Caco-2 (cell line): ENCODE results near the gene SKP1. TPM values are rescaled to one million over a fixed set of nuclear protein-coding genes. Genes with fewer than 3 reads are reported as not detected.

Source experiments
- BruUV-seq: library from RNA; stranded (reverse); fragments of 400-500 nt; replicated peaks from 2 replicates; lab custom pipeline; 2021; lab: Mats Ljungman, UMichigan
- CTCF ChIA-PET: fragments of 300-600 bp; sonication (Branson Sonifier 250); formaldehyde crosslinking; loops from one replicate; lab custom pipeline; 2022; ENCODE audit warnings: antibody characterized with exemption; lab: Charles Lee
- POLR2A ChIA-PET: fragments of 300-600 bp; sonication (Branson Sonifier 250); formaldehyde crosslinking; loops from one replicate; lab custom pipeline; 2022; ENCODE audit warnings: antibody characterized with exemption; lab: Charles Lee
- DNase-seq, 2 experiments: peaks; one replicate each; pipeline versions ENCODE4 v3.0.0 to v3.0.0-alpha.2; 2020 to 2022
- H3K27me3 ChIP-seq: replicated peaks from 2 replicates; pipeline ENCODE4 v1.6.0; 2011; ENCODE audit warnings: low read length; ENCODE audit not compliant: control insufficient read depth, insufficient read depth
- H3K36me3 ChIP-seq: 2 replicates; pipeline ENCODE4 v1.5.1; 2011; ENCODE audit warnings: low read length; ENCODE audit not compliant: control insufficient read depth, insufficient read depth
- H3K4me1 ChIP-seq: fragments of 250-450 bp; sonication (Bioruptor Pico); 2 replicates; pipeline ENCODE4 v1.5.1; 2020; ENCODE audit warnings: mild to moderate bottlenecking
- H3K4me3 ChIP-seq: 2 replicates; pipeline ENCODE4 v1.5.1; 2011; ENCODE audit warnings: low read depth, mild to moderate bottlenecking, control low read depth, low read length
- H3K9me3 ChIP-seq: fragments of 250-450 bp; sonication (Bioruptor Pico); 2 replicates; pipeline ENCODE4 v1.5.1; 2020; ENCODE audit warnings: mild to moderate bottlenecking, moderate library complexity
- H3K27ac Mint-ChIP-seq: one replicate; pipeline ENCODE4 v1.8.0; 2022; ENCODE audit warnings: mixed read lengths; ENCODE audit not compliant: unreplicated experiment
- H3K27me3 Mint-ChIP-seq: one replicate; pipeline ENCODE4 v1.8.0; 2022; ENCODE audit warnings: mixed read lengths; ENCODE audit not compliant: insufficient read depth, unreplicated experiment
- H3K36me3 Mint-ChIP-seq: one replicate; pipeline ENCODE4 v1.8.0; 2022; ENCODE audit warnings: mild to moderate bottlenecking, mixed read lengths; ENCODE audit not compliant: insufficient read depth, unreplicated experiment
- H3K4me1 Mint-ChIP-seq: one replicate; pipeline ENCODE4 v1.8.0; 2022; ENCODE audit warnings: low read depth, mixed read lengths; ENCODE audit not compliant: unreplicated experiment
- H3K4me3 Mint-ChIP-seq: one replicate; pipeline ENCODE4 v1.8.0; 2022; ENCODE audit warnings: mild to moderate bottlenecking, moderate library complexity, mixed read lengths; ENCODE audit not compliant: unreplicated experiment
- H3K9me3 Mint-ChIP-seq: one replicate; pipeline ENCODE4 v1.8.0; 2022; ENCODE audit warnings: mixed read lengths; ENCODE audit not compliant: unreplicated experiment
- intact Hi-C: fragments of 100-400 bp; cut with micrococcal nuclease; formaldehyde crosslinking; loops from one replicate; pipeline ENCODE4 v1.10.0; 2022; ENCODE audit not compliant: unreplicated experiment
- total RNA-seq: library from RNA; stranded (reverse); gene quantifications from 2 replicates; pipeline ENCODE4 v1.2.3, GENCODE V29; 2022
- TF ChIP-seq, protein P1 (sequence below), 2 experiments: fragments of 200-600 bp in 1 of 2; IDR thresholded peaks; 1 replicate in 1 of 2; 2 replicates in 1 of 2; pipeline versions ENCODE4 v1.5.1 to v1.8.0; 2011 to 2022; ENCODE audit warnings: antibody characterized with exemption in 1 of 2, control low read depth in 1 of 2, inconsistent platforms in 1 of 2, low read depth in 1 of 2, low read length in 1 of 2, mild to moderate bottlenecking in 1 of 2, moderate library complexity in 1 of 2; ENCODE audit not compliant: insufficient read depth in 1 of 2, severe bottlenecking in 1 of 2, unreplicated experiment in 1 of 2

Gene SKP1
- total RNA-seq, 1 experiment from 2014 or later = 365 TPM

DNA sequence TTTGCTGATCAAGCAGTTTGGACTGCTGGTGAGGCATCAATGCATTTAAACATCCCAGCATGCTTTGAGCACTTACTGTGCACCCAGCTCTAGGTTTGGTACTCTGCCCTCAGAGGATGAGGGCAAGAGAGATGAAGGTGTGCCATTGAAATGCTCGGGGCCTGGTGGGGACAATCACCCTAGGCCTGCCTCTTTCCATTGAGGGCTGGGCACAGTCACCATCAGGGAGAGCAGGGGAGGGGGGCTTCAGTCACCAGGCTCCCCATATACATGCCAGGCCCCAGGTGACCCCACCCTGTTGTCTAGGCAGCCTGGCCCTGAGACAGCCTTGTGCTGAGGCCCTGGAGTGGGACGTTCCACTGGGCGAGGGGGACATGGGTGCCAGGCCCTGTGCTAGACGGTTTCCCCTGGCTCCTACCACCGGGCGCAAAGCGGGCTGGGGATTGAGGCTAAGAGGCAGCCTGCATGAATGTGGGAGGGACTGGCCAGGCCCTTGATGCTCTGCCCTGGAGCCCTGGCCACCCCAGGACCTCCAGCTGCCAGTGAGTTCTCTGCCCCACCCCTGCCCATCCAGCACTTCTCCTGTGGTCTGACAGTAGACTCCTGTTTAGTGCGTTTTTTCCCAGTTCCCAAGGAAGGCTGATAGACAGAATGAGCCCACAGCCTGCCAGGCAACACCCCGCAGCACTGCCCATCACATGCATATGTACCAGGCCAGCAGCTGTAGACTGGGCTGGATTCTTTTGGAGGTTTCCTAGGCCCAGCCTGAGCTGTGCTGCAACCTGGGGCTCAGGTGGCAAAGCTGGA, 43.4 kb downstream of the SKP1 start:
- peaks cover 2% of the 10 kb centered on the region; the same call in 1 of the 2 replicates for H3K36me3 ChIP-seq
- peak in 1 of 2 experiments; percentile 31 for DNase-seq
- no TSS peak for BruUV-seq
- Mint-ChIP-seq H3K9me3 (no peaks in the 10 kb centered on the region), H3K4me1 (no peaks in the 10 kb centered on the region), H3K4me3 (no peak overlapping the region), H3K36me3 (peaks cover 22% of the 10 kb centered on the region), H3K27me3 (no peaks in the 10 kb centered on the region), H3K27ac (no peak overlapping the region)
- intact Hi-C loops = no loop called here
- H3K4me1 ChIP-seq = no peaks in the 10 kb centered on the region
- ChIA-PET POLR2A (interaction anchor here (1.0 kb wide), 1 partner anchor 19 kb away, joined by 4 read pairs; the partner anchor contains the start of gene TCF7), CTCF (no interaction called here)
- H3K27me3 ChIP-seq = no peaks in the 10 kb centered on the region
- no peaks in the 10 kb centered on the region for H3K9me3 ChIP-seq
- H3K4me3 ChIP-seq = no peak overlapping the region
- TF ChIP-seq, protein P1, sequence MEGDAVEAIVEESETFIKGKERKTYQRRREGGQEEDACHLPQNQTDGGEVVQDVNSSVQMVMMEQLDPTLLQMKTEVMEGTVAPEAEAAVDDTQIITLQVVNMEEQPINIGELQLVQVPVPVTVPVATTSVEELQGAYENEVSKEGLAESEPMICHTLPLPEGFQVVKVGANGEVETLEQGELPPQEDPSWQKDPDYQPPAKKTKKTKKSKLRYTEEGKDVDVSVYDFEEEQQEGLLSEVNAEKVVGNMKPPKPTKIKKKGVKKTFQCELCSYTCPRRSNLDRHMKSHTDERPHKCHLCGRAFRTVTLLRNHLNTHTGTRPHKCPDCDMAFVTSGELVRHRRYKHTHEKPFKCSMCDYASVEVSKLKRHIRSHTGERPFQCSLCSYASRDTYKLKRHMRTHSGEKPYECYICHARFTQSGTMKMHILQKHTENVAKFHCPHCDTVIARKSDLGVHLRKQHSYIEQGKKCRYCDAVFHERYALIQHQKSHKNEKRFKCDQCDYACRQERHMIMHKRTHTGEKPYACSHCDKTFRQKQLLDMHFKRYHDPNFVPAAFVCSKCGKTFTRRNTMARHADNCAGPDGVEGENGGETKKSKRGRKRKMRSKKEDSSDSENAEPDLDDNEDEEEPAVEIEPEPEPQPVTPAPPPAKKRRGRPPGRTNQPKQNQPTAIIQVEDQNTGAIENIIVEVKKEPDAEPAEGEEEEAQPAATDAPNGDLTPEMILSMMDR (IDR thresholded peaks at IDR 0.05; ENCODE audit: insufficient read depth in 1 of 2, low read depth in 1 of 2, low read length in 1 of 2, severe bottlenecking in 1 of 2, unreplicated experiment in 1 of 2) = no peak

DNA sequence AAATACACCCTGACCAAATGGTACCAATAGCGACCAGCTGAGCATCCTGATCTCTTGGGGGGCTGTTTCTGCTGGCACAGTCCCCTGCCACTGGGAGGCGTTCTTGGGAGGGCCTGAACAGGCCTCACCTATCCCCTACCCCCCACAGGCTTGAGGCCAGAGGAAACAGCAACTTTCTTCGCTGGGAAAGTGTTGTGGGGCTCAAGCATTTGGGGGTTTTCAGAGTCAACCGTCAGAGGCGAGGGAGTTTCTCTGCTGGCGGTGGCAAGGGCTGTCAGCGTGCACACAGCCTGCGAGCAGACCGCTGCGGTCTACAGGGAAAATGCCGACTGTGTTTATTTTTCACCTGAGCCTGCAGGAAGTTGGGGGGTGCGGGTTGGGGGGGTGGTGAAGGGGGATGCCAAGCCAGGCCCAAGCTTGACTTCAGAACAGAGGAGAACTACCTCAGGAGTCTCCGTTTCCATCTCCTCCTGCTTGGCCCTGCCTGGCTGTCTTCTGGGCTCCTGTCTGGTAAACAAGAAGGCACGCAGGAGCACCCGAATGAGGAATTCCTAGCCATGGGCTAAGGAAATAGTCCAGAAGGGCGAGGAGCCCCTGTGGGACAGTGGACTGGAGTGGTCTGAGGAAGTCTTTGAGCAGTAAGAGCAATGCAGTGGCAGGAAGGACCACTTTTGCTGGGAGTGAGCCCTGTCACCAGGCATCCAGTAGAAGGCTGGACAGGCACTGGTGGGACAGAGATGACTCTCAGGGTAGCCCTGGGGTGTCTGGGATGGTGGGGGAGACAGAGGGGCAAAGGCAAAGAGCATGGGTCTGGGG, 44.2 kb downstream of the SKP1 start:
- Histone ChIP-seq H3K9me3 (no peaks in the 10 kb centered on the region), H3K4me1 (no peaks in the 10 kb centered on the region), H3K36me3 (peaks cover 2% of the 10 kb centered on the region; the same call in 1 of the 2 replicates), H3K27me3 (no peaks in the 10 kb centered on the region), H3K4me3 (no peak overlapping the region)
- H3K27ac Mint-ChIP-seq = no peak overlapping the region
- H3K4me3 Mint-ChIP-seq = no peak overlapping the region
- H3K9me3 Mint-ChIP-seq = no peaks in the 10 kb centered on the region
- DNase-seq = no peak
- H3K4me1 Mint-ChIP-seq = no peaks in the 10 kb centered on the region
- BruUV-seq = no TSS peak
- ChIA-PET CTCF (no interaction called here), POLR2A (interaction anchor here (0.6 kb wide), 1 partner anchor 94 kb away, joined by 6 read pairs; the partner anchor contains the start of gene PPP2CA)
- TF ChIP-seq, protein P1 (IDR thresholded peaks at IDR 0.05; ENCODE audit: insufficient read depth in 1 of 2, low read depth in 1 of 2, low read length in 1 of 2, severe bottlenecking in 1 of 2, unreplicated experiment in 1 of 2) = no peak
- intact Hi-C loops = no loop called here
- H3K36me3 Mint-ChIP-seq = peaks cover 22% of the 10 kb centered on the region
- H3K27me3 Mint-ChIP-seq = no peaks in the 10 kb centered on the region
